Thoracic aorta (tissue), 2 donors: Measurements from ENCODE around the gene CREG1. TPM values are rescaled to one million over a fixed set of nuclear protein-coding genes. Genes with fewer than 3 reads are reported as not detected.

Source experiments
- ATAC-seq: fragments of 150-250 bp; one replicate; pipeline ENCODE4 v1.8.0; 2017; ENCODE audit warnings: low read depth; ENCODE audit not compliant: insufficient number of reproducible peaks, low FRiP score
- DNase-seq: peaks from one replicate; pipeline ENCODE4 v3.0.0-alpha.2; 2020; ENCODE audit warnings: low spot score
- H3K27ac ChIP-seq, 2 donors: fragments of 200-600 bp; sonication (generic); 1 replicate in 1 of 2; 2 replicates in 1 of 2; pipeline ENCODE4 v1.5.1; 2016; ENCODE audit warnings: mild to moderate bottlenecking in 2 of 2, moderate library complexity in 2 of 2
- H3K27me3 ChIP-seq: fragments of 200-600 bp; sonication (generic); replicated peaks from 2 replicates; pipeline ENCODE4 v1.6.0; 2016; ENCODE audit warnings: mild to moderate bottlenecking; ENCODE audit not compliant: insufficient read depth
- H3K36me3 ChIP-seq: fragments of 200-600 bp; sonication (generic); one replicate; pipeline ENCODE4 v1.5.1; 2016
- H3K4me1 ChIP-seq, 2 donors: fragments of 200-600 bp; sonication (generic); 1 replicate in 1 of 2; 2 replicates in 1 of 2; pipeline versions ENCODE4 v1.5.1 to v1.6.0; 2016; ENCODE audit warnings: low read depth in 2 of 2, mild to moderate bottlenecking in 1 of 2; ENCODE audit not compliant: control insufficient read depth in 1 of 2
- H3K4me3 ChIP-seq: fragments of 200-600 bp; sonication (generic); 2 replicates; pipeline ENCODE4 v1.5.1; 2016; ENCODE audit warnings: mild to moderate bottlenecking
- H3K9me3 ChIP-seq: fragments of 200-600 bp; sonication (generic); 2 replicates; pipeline ENCODE4 v1.5.1; 2016
- CTCF ChIP-seq: fragments of 200-600 bp; sonication (generic); IDR thresholded peaks from one replicate; pipeline ENCODE4 v1.5.1; 2019; ENCODE audit warnings: antibody characterized with exemption
- total RNA-seq, 2 donors: library from RNA; depleted of rRNA; stranded (reverse); fragments of >200 nt; gene quantifications; one replicate each; pipeline versions ENCODE4 v1.1.0 to v1.2.3, GENCODE V29; 2016

The CREG1 gene
- total RNA-seq, 2 donors from 2014 or later, result 187 to 266 TPM

GRCh38 chr1:167565922-167566321 is 12.4 kb upstream of the CREG1 start:
- no peaks in the 10 kb centered on the region for H3K27me3 ChIP-seq
- no peak for ATAC-seq
- no peak overlapping the region for H3K4me3 ChIP-seq
- no peak for TF ChIP-seq CTCF
- no peaks in the 10 kb centered on the region for H3K4me1 ChIP-seq
- H3K9me3 ChIP-seq, result no peaks in the 10 kb centered on the region
- H3K27ac ChIP-seq, result no peak overlapping the region
- no peak for DNase-seq
- no peaks in the 10 kb centered on the region for H3K36me3 ChIP-seq

- Histone ChIP-seq H3K36me3 (no peaks in the 10 kb centered on the region), H3K27me3 (no peaks in the 10 kb centered on the region), H3K27ac (no peak overlapping the region), H3K4me1 (no peaks in the 10 kb centered on the region), H3K9me3 (no peaks in the 10 kb centered on the region), H3K4me3 (no peak overlapping the region)
- ATAC-seq (no peak), DNase-seq (no peak)
- no peak for TF ChIP-seq CTCF
Measured at GRCh38 chr1:167564612-167565270, 11.2 kb upstream of the CREG1 start.

GRCh38 chr1:167563579-167564246 is 10.2 kb upstream of the CREG1 start:
- Histone ChIP-seq H3K9me3 (no peaks in the 10 kb centered on the region), H3K27ac (no peak overlapping the region), H3K36me3 (no peaks in the 10 kb centered on the region), H3K27me3 (no peaks in the 10 kb centered on the region), H3K4me1 (no peaks in the 10 kb centered on the region), H3K4me3 (no peak overlapping the region)
- no peak for TF ChIP-seq CTCF
- ATAC-seq (no peak), DNase-seq (no peak)

- no peaks in the 10 kb centered on the region for H3K9me3 ChIP-seq
- no peaks in the 10 kb centered on the region for H3K4me1 ChIP-seq
- no peaks in the 10 kb centered on the region for H3K27me3 ChIP-seq
- DNase-seq, result no peak
- no peak for ATAC-seq
- H3K4me3 ChIP-seq, result no peak overlapping the region
- H3K27ac ChIP-seq, result no peak overlapping the region
- no peaks in the 10 kb centered on the region for H3K36me3 ChIP-seq
- no peak for TF ChIP-seq CTCF
Measured at GRCh38 chr1:167562702-167563101, 9.1 kb upstream of the CREG1 start.

DNA sequence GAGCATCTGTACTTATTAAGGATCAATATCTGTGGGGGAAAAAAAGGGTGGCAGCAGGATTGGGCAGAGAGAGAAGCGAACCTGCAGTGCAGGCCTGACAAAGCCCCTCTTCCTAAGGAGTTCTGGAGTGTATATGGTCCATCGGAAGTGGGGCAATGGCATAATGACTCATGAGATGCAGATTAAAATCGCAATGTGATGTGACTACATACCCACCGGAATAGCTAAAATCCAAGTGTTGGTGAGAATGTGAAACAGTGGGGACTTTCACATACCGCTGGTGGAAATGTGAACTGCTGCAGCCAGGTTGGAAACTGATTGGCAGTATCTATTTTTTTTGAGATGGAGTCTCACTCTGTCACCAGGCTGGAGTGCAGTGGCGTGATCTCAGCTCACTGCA is 8.2 kb upstream of the CREG1 start:
- no peaks in the 10 kb centered on the region for H3K36me3 ChIP-seq
- H3K4me3 ChIP-seq, result no peak overlapping the region
- H3K27ac ChIP-seq, result no peak overlapping the region
- no peak for DNase-seq
- no peaks in the 10 kb centered on the region for H3K27me3 ChIP-seq
- H3K9me3 ChIP-seq, result no peaks in the 10 kb centered on the region
- TF ChIP-seq CTCF, result no peak
- H3K4me1 ChIP-seq, result no peaks in the 10 kb centered on the region
- ATAC-seq, result no peak
